Mesenchymal stem cell (in vitro differentiated cells and primary cell): ENCODE data around the gene XAGE5.
"Not testable (repeated sequence)": the region's sequence is repeated elsewhere in the genome, so short reads cannot be mapped to it uniquely, and the experiment has no call there.

Experiments
- DNase-seq: peaks from one replicate; pipeline ENCODE4 v3.0.0-alpha.2; 2013
- H2AFZ ChIP-seq: one replicate; pipeline ENCODE4 v1.6.1; 2013; ENCODE audit warnings: low read depth, mild to moderate bottlenecking, control low read depth, inconsistent platforms, low read length, moderate library complexity
- H2AK5ac ChIP-seq: 2 replicates; pipeline ENCODE4 v1.6.1; 2013; ENCODE audit warnings: low read length, moderate library complexity, mild to moderate bottlenecking, inconsistent platforms; ENCODE audit not compliant: severe bottlenecking
- H2BK120ac ChIP-seq: one replicate; pipeline ENCODE4 v1.6.1; 2013; ENCODE audit warnings: low read depth, mild to moderate bottlenecking, inconsistent platforms, low read length, moderate library complexity
- H2BK12ac ChIP-seq, 2 experiments: one replicate each; pipeline ENCODE4 v1.6.1; 2013; ENCODE audit warnings: inconsistent platforms in 2 of 2, low read length in 2 of 2, mild to moderate bottlenecking in 2 of 2, moderate library complexity in 2 of 2, control low read depth in 1 of 2
- H2BK15ac ChIP-seq: one replicate; pipeline ENCODE4 v1.6.1; 2013; ENCODE audit warnings: mild to moderate bottlenecking, low read depth, inconsistent platforms; ENCODE audit not compliant: poor library complexity, severe bottlenecking
- H2BK5ac ChIP-seq: 2 replicates; pipeline ENCODE4 v1.6.1; 2013; ENCODE audit warnings: low read depth, mild to moderate bottlenecking, low read length, control low read depth, inconsistent platforms; ENCODE audit not compliant: poor library complexity, severe bottlenecking
- H3K14ac ChIP-seq, 2 experiments: one replicate each; pipeline ENCODE4 v1.6.1; 2013; ENCODE audit warnings: inconsistent platforms in 2 of 2, low read length in 2 of 2, control low read depth in 1 of 2, mild to moderate bottlenecking in 1 of 2, moderate library complexity in 1 of 2
- H3K18ac ChIP-seq, 2 experiments: one replicate each; pipeline ENCODE4 v1.6.1; 2013; ENCODE audit warnings: inconsistent platforms in 2 of 2, low read length in 2 of 2, control low read depth in 1 of 2, low read depth in 1 of 2, mild to moderate bottlenecking in 1 of 2
- H3K23ac ChIP-seq, 2 experiments: one replicate each; pipeline ENCODE4 v1.6.1; 2013; ENCODE audit warnings: inconsistent platforms in 2 of 2, low read length in 2 of 2, mild to moderate bottlenecking in 2 of 2, moderate library complexity in 2 of 2, control low read depth in 1 of 2
- H3K27ac ChIP-seq: 2 replicates; pipeline ENCODE4 v1.5.1; 2013; ENCODE audit warnings: mild to moderate bottlenecking, moderate library complexity, low read length, control low read depth, inconsistent platforms; ENCODE audit not compliant: poor library complexity, severe bottlenecking
- H3K27me3 ChIP-seq, 2 experiments: 2 replicates each; pipeline versions ENCODE4 v1.6.1 to v1.7.0; 2013; ENCODE audit warnings: low read length in 2 of 2, mild to moderate bottlenecking in 2 of 2, moderate library complexity in 2 of 2, control low read depth in 1 of 2, inconsistent platforms in 1 of 2; ENCODE audit not compliant: control insufficient read depth in 1 of 2, insufficient read depth in 1 of 2
- H3K36me3 ChIP-seq, 2 experiments: 2 replicates each; pipeline versions ENCODE4 v1.6.1 to v1.7.0; 2013; ENCODE audit warnings: low read length in 2 of 2, control low read depth in 1 of 2, inconsistent platforms in 1 of 2, low read depth in 1 of 2, mild to moderate bottlenecking in 1 of 2; ENCODE audit not compliant: insufficient read depth in 2 of 2, control insufficient read depth in 1 of 2
- H3K4ac ChIP-seq, 2 experiments: one replicate each; pipeline ENCODE4 v1.6.1; 2013; ENCODE audit warnings: inconsistent platforms in 2 of 2, low read length in 2 of 2, mild to moderate bottlenecking in 2 of 2, moderate library complexity in 2 of 2, control low read depth in 1 of 2, low read depth in 1 of 2
- H3K4me1 ChIP-seq: 2 replicates; pipeline ENCODE4 v1.6.1; 2013; ENCODE audit warnings: low read depth, low read length, control low read depth; ENCODE audit not compliant: control insufficient read depth, insufficient read depth
- H3K4me2 ChIP-seq: 2 replicates; pipeline ENCODE4 v1.6.1; 2013; ENCODE audit warnings: low read length, mild to moderate bottlenecking, inconsistent platforms; ENCODE audit not compliant: poor library complexity, severe bottlenecking
- H3K4me3 ChIP-seq, 2 experiments: 2 replicates each; pipeline versions ENCODE4 v1.5.1 to v1.7.0; 2013; ENCODE audit warnings: low read length in 2 of 2, mild to moderate bottlenecking in 2 of 2, control low read depth in 1 of 2, low read depth in 1 of 2; ENCODE audit not compliant: insufficient read depth in 1 of 2
- H3K79me1 ChIP-seq: replicated peaks from 2 replicates; pipeline ENCODE4 v1.6.1; 2013; ENCODE audit warnings: mild to moderate bottlenecking, control low read depth, low read length, inconsistent platforms; ENCODE audit not compliant: poor library complexity, severe bottlenecking
- H3K9ac ChIP-seq: 2 replicates; pipeline ENCODE4 v1.7.0; 2013; ENCODE audit warnings: mild to moderate bottlenecking, low read length, moderate library complexity
- H3K9me3 ChIP-seq: 2 replicates; pipeline ENCODE4 v1.7.0; 2013; ENCODE audit warnings: mild to moderate bottlenecking, low read length; ENCODE audit not compliant: control insufficient read depth
- H4K8ac ChIP-seq: one replicate; pipeline ENCODE4 v1.6.1; 2013; ENCODE audit warnings: inconsistent platforms, mild to moderate bottlenecking, low read length, moderate library complexity
- H4K91ac ChIP-seq: one replicate; pipeline ENCODE4 v1.6.1; 2013; ENCODE audit warnings: mild to moderate bottlenecking, low read length, inconsistent platforms
- WGBS: methylation state at CpG from one replicate; pipeline ENCODE4 v1.1.7; 2013; ENCODE audit warnings: mixed read lengths; 5-methylcytosine and 5-hydroxymethylcytosine counted together

Gene XAGE5

GRCh38 chrX:52830551-52830950 lies 19.5 kb downstream of the XAGE5 start:
- H4K91ac ChIP-seq: no peak overlapping the region

DNA sequence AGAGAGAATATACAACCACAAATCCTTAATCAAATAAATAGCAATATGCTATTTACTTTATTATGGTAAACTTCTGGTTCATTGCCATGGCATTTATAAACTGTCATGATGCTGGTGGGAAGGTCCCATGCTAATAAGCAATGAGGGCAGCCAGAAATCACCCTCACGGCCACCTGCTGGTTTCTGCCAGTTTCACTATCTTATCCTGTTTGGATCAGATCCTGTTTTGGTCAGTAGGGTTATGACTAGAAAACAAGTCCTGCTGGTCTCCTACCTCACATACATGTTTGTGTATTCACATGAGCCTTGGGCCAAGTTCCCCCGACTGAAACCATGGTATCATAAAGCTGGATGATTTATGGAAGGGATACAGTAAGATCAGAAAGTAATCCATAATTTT lies 28.1 kb downstream of the XAGE5 start:
- no peak overlapping the region for H2BK15ac ChIP-seq
- H3K79me1 ChIP-seq: no peaks in the 10 kb centered on the region
- H4K91ac ChIP-seq: no peak overlapping the region
- H2BK120ac ChIP-seq: no peak overlapping the region
- H3K9me3 ChIP-seq: no peaks in the 10 kb centered on the region
- H3K4ac ChIP-seq: no peak overlapping the region
- DNase-seq: no peak
- H3K4me3 ChIP-seq: no peak overlapping the region
- no peak overlapping the region for H3K23ac ChIP-seq
- H4K8ac ChIP-seq: no peak overlapping the region
- H3K4me1 ChIP-seq: no peaks in the 10 kb centered on the region
- H2BK12ac ChIP-seq: no peak overlapping the region
- H2BK5ac ChIP-seq: no peak overlapping the region
- no CpG with 5 or more reads among the region's 2 CpGs for WGBS
- no peak overlapping the region for H3K14ac ChIP-seq
- H2AK5ac ChIP-seq: no peak overlapping the region
- H3K36me3 ChIP-seq: no peaks in the 10 kb centered on the region
- H3K9ac ChIP-seq: no peak overlapping the region
- no peak overlapping the region for H3K4me2 ChIP-seq
- no peak overlapping the region for H3K18ac ChIP-seq
- H3K27ac ChIP-seq: no peak overlapping the region
- peaks cover 0 to 21% of the 10 kb centered on the region in 2 experiments for H3K27me3 ChIP-seq
- no peak overlapping the region for H2AFZ ChIP-seq

More at GRCh38 chrX:52830551-52830950, 19.5 kb downstream of the XAGE5 start:
- Histone ChIP-seq H2BK120ac (no peak overlapping the region), H3K18ac (no peak overlapping the region), H3K23ac (no peak overlapping the region), H3K4ac (no peak overlapping the region), H2BK5ac (no peak overlapping the region), H3K4me3 (no peak overlapping the region), H3K14ac (no peak overlapping the region), H2AK5ac (no peak overlapping the region), H2AFZ (no peak overlapping the region), H2BK12ac (no peak overlapping the region), H2BK15ac (no peak overlapping the region), H3K4me1 (no peaks in the 10 kb centered on the region), H3K79me1 (no peaks in the 10 kb centered on the region), H3K27me3 (peaks cover 0 to 23% of the 10 kb centered on the region in 2 experiments), H3K4me2 (no peak overlapping the region), H4K8ac (no peak overlapping the region), H3K9ac (no peak overlapping the region), H3K9me3 (peaks cover 15% of the 10 kb centered on the region), H3K27ac (no peak overlapping the region), H3K36me3 (no peaks in the 10 kb centered on the region)
- 39% methylated on average over 3 of the region's 3 CpGs for WGBS
- no peak for DNase-seq

DNA sequence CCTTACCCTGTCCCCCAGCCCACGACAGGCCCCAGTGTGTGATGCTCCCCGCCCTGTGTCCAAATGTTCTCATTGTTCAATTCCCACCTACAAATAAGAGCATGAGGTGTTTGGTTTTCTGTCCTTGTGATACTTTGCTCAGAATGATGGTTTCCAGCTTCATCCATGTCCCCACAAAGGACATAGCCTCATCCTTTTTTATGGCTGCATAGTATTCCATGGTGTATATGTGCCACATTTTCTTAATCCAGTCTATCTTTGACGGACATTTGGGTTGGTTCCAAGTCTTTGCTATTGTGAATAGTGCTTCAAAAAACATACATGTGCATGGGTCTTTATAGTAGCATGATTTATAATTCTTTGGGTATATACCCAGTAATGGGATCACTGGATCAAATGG lies 32.5 kb downstream of the XAGE5 start:
- H3K79me1 ChIP-seq, H3K4ac ChIP-seq, H4K91ac ChIP-seq, H2BK120ac ChIP-seq, H2BK12ac ChIP-seq, H3K36me3 ChIP-seq, DNase-seq, H2BK15ac ChIP-seq, H3K23ac ChIP-seq, H3K4me2 ChIP-seq, H3K9me3 ChIP-seq, H3K4me3 ChIP-seq, H4K8ac ChIP-seq, H2AFZ ChIP-seq, H2BK5ac ChIP-seq, H3K14ac ChIP-seq, H2AK5ac ChIP-seq, H3K18ac ChIP-seq, H3K9ac ChIP-seq, H3K4me1 ChIP-seq, H3K27ac ChIP-seq: not testable (repeated sequence)
- WGBS: 100% methylated on average over 1 of the region's 3 CpGs
- peaks cover 0 to 14% of the 10 kb centered on the region in 2 experiments for H3K27me3 ChIP-seq

DNA sequence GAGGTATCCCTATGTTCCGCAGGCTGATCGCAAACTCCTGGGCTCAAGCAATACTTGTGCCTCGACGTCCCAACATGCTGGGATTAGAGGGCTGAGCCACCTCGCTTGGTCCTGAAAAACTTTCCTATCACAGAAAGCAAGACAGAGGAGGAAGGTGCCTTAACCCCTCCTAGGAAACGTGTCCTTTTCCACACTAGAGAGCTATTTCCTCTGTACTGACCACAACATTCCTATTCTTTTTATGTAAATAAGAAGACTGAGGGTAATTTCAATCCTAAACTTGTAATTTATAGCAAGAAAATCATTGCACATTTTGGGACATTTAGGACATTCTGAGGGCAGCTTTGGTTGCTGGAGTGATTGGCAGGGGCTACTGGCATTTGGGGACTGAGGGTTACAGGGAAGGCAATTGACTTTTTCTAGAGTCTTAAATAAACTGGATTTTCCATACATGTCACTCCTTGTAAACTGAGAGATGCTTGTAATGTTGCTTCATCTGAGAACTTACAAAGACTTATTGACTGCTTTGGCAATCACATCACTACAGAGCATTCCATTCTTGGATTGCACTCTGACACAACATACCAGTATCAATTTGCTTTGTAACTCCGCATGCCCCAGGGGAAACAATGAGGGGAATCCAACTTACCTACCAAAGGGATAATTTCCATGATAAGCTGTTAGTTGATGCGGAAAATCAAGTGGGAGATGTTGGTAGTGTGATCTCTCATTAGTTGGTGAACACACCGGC lies 41.2 kb downstream of the XAGE5 start:
- Histone ChIP-seq H4K91ac (no peak overlapping the region), H3K14ac (no peak overlapping the region), H2AK5ac (no peak overlapping the region), H2BK15ac (no peak overlapping the region), H3K4me1 (peaks cover 7% of the 10 kb centered on the region), H2BK12ac (no peak overlapping the region), H3K9ac (no peak overlapping the region), H2BK5ac (no peak overlapping the region), H3K18ac (no peak overlapping the region), H3K27me3 (peaks cover 0 to 46% of the 10 kb centered on the region in 2 experiments), H2AFZ (no peak overlapping the region), H3K79me1 (no peaks in the 10 kb centered on the region), H4K8ac (no peak overlapping the region), H3K4me3 (no peak overlapping the region), H3K27ac (no peak overlapping the region), H3K4ac (no peak overlapping the region), H3K23ac (no peak overlapping the region), H2BK120ac (no peak overlapping the region), H3K9me3 (no peaks in the 10 kb centered on the region), H3K4me2 (no peak overlapping the region), H3K36me3 (no peaks in the 10 kb centered on the region)
- peak; percentile 11 for DNase-seq
- WGBS: 76% methylated on average over 7 of the region's 9 CpGs
